NCI-H446 treated with DMSO at 0.1 percent for 48 hours (cell line): ENCODE results near the gene FHOD1.

ENCODE experiments used
- DNase-seq: peaks from one replicate; lab custom pipeline; 2025; lab: John Stamatoyannopoulos, UW

The FHOD1 gene

GRCh38 chr16:67234180-67234597 is 13.1 kb downstream of the FHOD1 start:
- DNase-seq = no peak

- no peak for DNase-seq
Observed at GRCh38 chr16:67233596-67233995, 13.7 kb downstream of the FHOD1 start.

- DNase-seq = no peak
Observed at GRCh38 chr16:67230809-67231660, 16.2 kb downstream of the FHOD1 start.

GRCh38 chr16:67229906-67230808 is 17.1 kb downstream of the FHOD1 start:
- DNase-seq = no peak

- DNase-seq = no peak
Observed at GRCh38 chr16:67228905-67229304, 18.4 kb downstream of the FHOD1 start.

GRCh38 chr16:67228034-67228785 is 19.1 kb downstream of the FHOD1 start:
- no peak for DNase-seq

- DNase-seq = no peak
Observed at GRCh38 chr16:67227567-67227921, 19.7 kb downstream of the FHOD1 start.

GRCh38 chr16:67226804-67227566 is 20.3 kb downstream of the FHOD1 start, which contains the start of gene TMEM208:
TMEM208 (plus strand) TSS chr16:67227130; CDS start chr16:67227219, 89 bp downstream.
- DNase-seq = peak; percentile 90

GRCh38 chr16:67226295-67226803 is 20.9 kb downstream of the FHOD1 start:
- no peak for DNase-seq

GRCh38 chr16:67223992-67224391 is 23.3 kb downstream of the FHOD1 start:
- no peak for DNase-seq

- DNase-seq = no peak
Observed at GRCh38 chr16:67216612-67217490, 30.4 kb downstream of the FHOD1 start.

- no peak for DNase-seq
Observed at GRCh38 chr16:67215706-67216105, 31.6 kb downstream of the FHOD1 start.

GRCh38 chr16:67213197-67214019 is 33.9 kb downstream of the FHOD1 start:
- no peak for DNase-seq

- no peak for DNase-seq
Observed at GRCh38 chr16:67212766-67213165, 34.5 kb downstream of the FHOD1 start.

GRCh38 chr16:67211674-67212073 is 35.6 kb downstream of the FHOD1 start:
- no peak for DNase-seq

- no peak for DNase-seq
Observed at GRCh38 chr16:67210069-67210937, 37.0 kb downstream of the FHOD1 start.

- DNase-seq = no peak
Observed at GRCh38 chr16:67209565-67209964, 37.7 kb downstream of the FHOD1 start.
